Uterus (tissue), 2 donors: ENCODE results near the gene TAT.

Source experiments
- POLR2A ChIP-seq, 2 donors: fragments of 450-650 bp; IDR thresholded peaks; one replicate each; pipeline ENCODE4 v1.6.1; 2016; ENCODE audit warnings: antibody characterized with exemption in 2 of 2, mild to moderate bottlenecking in 1 of 2, moderate library complexity in 1 of 2
- TF ChIP-seq, protein P1 (sequence below), 4 experiments: fragments of 200-600 bp in 2 of 4; fragments of 450-650 bp in 2 of 4; sonication (generic) in 2 of 4; IDR thresholded peaks; one replicate each; pipeline ENCODE4 v1.5.1; 2016 to 2019; ENCODE audit warnings: antibody characterized with exemption in 4 of 4, mild to moderate bottlenecking in 2 of 4, moderate library complexity in 1 of 4

DNA sequence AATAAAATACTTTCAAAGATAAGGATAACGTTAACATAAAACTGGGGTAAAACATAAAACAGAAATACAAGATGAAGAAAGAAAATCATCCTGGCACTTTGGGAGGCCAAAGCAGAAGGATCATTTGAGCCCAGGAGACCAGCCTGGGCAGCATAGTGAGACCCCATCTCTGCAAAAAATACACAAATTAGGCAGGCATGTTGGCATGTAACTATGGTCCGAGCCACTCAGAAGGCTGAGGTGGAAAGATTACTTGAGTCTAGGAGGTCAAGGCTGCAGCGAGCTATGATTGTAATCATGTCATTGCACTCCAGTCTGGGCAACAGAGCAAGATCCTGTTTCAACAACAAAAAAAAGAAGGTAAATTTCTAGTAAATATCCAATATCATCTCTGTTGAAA is 19.6 kb downstream of the TAT start:
- TF ChIP-seq, protein P1, sequence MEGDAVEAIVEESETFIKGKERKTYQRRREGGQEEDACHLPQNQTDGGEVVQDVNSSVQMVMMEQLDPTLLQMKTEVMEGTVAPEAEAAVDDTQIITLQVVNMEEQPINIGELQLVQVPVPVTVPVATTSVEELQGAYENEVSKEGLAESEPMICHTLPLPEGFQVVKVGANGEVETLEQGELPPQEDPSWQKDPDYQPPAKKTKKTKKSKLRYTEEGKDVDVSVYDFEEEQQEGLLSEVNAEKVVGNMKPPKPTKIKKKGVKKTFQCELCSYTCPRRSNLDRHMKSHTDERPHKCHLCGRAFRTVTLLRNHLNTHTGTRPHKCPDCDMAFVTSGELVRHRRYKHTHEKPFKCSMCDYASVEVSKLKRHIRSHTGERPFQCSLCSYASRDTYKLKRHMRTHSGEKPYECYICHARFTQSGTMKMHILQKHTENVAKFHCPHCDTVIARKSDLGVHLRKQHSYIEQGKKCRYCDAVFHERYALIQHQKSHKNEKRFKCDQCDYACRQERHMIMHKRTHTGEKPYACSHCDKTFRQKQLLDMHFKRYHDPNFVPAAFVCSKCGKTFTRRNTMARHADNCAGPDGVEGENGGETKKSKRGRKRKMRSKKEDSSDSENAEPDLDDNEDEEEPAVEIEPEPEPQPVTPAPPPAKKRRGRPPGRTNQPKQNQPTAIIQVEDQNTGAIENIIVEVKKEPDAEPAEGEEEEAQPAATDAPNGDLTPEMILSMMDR (IDR thresholded peaks at IDR 0.05), result no peak
- TF ChIP-seq POLR2A (IDR thresholded peaks at IDR 0.05), result no peak
